GM10266 (cell line): ENCODE data around the gene C1orf226.

Experiments used
- DNase-seq: peaks from one replicate; pipeline ENCODE4 v3.0.0; 2012; ENCODE audit errors: extremely low spot score
- TF ChIP-seq, protein P1 (sequence below): IDR thresholded peaks from 2 replicates; pipeline ENCODE4 v1.5.1; 2012; ENCODE audit warnings: mild to moderate bottlenecking, low read depth; ENCODE audit not compliant: control insufficient read depth, insufficient read depth; ENCODE audit errors: missing control alignments

Gene C1orf226

DNA sequence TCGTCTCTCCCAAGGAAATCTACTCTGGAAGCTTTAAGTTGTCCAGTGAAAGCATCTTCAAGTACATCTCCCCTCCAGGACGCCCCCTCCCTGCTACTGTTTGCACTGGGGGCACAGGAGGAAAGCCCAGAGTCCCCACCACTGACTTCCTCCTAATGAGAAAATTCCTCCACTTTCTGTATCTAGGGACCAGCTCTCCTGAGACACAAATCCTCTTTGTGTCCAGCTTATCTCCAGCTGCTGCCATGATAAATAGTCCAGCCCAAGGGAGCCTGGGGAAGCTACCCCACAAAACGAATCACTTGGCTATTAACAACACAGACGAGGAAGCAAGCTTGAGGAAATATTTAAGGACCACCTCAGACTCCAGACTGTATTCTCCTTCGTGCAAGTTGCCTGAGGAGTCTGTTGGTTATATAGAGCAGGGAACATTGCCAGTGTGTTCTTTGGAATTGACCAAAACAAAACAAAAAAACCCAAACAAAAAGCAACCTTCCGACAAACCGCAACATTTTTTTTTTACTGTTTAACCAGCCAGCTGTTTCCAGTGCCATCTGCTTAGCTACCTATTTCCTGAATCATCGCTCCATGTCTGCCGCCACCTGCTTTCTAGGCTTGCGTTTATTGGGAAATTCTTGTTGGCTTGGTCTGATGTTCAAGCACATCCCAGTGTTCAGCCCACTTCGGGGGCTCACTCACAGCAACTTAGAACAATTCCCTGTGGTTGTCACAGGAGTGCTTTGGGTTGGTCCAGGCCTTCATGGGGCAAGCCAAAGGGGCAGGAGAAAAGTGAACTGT is 7.7 kb downstream of the C1orf226 start:
- TF ChIP-seq, protein P1, sequence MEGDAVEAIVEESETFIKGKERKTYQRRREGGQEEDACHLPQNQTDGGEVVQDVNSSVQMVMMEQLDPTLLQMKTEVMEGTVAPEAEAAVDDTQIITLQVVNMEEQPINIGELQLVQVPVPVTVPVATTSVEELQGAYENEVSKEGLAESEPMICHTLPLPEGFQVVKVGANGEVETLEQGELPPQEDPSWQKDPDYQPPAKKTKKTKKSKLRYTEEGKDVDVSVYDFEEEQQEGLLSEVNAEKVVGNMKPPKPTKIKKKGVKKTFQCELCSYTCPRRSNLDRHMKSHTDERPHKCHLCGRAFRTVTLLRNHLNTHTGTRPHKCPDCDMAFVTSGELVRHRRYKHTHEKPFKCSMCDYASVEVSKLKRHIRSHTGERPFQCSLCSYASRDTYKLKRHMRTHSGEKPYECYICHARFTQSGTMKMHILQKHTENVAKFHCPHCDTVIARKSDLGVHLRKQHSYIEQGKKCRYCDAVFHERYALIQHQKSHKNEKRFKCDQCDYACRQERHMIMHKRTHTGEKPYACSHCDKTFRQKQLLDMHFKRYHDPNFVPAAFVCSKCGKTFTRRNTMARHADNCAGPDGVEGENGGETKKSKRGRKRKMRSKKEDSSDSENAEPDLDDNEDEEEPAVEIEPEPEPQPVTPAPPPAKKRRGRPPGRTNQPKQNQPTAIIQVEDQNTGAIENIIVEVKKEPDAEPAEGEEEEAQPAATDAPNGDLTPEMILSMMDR = no peak
- DNase-seq = no peak

DNA sequence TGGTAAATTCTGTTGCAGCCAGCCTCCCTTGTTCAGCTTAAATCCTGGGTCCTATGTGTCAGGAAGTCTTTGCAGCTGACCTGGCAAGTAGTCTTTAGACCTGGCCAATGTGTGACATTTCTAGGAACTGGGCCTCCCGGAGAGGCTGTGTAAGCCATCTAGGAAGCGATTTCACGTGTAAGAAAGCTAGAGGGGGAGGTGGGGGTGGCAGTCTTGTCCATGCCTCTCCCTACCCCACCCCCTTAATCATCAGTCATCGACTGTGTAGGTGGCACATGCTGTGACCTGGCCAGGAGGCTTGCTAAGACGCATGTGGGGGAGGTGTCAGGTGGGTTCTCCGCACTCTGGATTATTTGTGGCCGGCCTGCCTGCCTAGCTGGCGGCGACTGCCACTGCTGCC is 8.4 kb downstream of the C1orf226 start:
- no peak for DNase-seq
- TF ChIP-seq, protein P1 = no peak

DNA sequence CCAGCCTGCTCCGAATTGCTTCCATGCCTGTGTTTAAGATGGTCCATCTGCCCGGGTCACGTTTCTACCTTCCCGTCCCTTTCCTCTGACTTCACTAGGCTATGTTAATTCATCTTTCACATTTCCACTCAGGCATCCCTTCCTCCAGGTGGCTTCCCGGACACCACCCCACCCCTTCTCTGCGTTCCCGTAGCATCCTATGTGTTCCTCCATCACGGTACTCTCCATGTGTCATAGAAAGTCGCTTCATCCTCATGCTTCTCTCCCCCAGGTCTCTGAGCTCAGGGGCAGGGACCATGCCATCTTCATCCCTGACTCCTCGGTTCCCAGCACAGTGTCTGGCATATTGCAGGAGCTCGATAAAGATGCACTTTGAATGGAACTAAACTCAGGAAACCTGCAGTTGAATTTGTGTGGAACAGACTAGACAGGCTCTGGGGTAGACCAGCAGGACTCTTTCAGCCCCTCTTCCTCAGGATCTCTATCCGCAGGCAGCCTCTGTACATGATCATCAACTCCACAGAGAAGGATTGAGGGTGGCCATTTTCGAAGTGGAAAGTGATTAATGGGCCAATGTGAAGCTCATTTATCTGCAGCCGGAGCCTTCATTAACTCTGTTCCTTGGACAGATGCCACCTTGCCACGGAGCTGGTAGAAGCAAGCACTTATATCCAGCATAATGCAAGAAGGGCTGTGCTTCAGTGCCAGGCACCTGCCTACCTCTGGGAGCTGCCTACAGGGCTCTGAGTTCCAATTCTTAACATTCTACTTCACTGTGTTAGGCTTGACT is 9.1 kb downstream of the C1orf226 start:
- no peak for DNase-seq
- TF ChIP-seq, protein P1 = no peak

DNA sequence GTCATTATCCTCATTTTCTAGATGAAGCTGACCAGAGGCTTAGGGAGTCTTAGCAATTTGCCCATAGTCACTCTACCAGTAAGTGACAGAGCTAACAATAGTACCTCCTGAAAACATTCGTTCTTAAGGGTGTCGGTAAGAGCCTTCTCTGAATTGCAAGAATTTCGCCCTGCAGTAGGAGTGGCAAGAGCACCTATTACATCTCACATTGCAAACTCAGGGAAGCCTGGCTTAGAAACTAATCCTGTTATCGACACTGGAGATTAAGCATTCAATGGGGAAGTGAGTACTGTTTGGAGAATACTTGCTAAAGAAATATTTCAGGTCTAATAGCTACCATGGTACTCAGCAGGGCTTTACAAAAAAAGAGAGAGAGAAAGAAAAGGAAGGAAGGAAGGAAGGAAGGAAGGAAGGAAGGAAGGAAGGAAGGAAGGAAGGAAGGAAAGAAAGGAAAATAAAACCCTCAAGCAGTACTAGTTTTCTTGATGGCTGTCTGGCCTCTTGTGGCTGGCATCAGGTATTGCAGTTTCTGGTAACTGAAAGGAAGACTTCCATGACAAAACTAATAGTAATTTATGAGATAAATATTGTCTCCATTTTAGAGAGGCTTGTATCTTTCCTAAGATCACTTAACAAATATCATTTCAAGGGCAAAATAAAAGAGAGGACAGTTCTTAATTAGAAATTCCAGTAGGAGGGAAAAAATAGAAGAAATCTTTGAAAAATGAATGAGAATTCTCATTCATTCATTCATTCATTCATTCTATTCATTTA is 10.4 kb downstream of the C1orf226 start:
- DNase-seq = peak; percentile 54

DNA sequence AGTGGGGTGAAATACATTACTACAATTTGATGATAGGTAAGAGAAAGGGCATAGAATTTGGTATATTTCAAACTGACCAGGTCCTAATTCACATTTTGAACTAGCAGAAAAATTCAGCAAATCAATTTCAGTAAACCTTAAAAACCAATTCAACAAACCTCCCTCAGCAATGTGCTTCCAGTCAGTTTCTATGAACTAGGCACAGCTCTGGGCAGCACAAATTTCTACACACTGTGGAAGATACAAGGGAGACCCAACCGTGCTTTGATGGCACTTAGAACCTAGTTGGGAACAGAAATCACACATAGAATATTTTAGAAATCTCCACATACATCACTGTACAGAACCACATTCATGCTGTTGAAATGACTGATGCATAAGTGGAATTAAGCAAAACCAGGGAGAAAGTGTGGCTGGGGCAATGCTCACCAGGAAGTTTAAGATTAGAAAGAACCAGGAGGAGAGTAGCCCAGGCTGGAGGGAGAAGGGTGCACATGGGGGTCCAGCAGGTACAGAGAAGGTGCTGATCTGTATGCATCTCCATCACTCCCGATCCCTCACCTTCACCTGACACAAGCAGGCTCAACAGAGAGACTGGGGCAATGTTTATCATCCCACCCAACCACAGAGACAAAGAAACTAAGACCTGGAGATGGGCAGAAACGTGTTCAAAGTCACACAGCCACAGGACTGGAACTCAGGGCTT is 14.8 kb downstream of the C1orf226 start:
- TF ChIP-seq, protein P1 = no peak
- DNase-seq = no peak

More for the DNA sequence above, 10.4 kb downstream of the C1orf226 start:
- TF ChIP-seq, protein P1 = peak; percentile 68

DNA sequence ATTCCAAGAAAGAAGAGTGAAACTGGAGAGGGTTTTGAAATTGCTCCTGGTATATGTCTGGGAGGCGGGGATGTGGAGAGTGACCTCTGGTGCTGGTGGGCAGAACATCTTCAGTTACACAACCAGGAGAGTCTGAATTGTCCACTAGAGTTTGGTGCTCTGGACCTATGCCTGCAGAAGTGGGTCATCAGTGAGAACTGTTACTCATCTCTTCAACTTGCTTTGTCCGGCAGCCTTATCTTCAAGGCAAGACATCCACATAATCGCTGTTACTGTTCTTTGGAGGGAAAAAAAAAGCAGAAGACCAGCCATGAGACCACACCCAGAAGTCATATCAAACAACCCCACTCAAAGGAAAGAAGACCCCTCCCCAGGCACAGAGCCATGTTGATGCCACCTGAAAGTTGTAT is 15.5 kb downstream of the C1orf226 start:
- TF ChIP-seq, protein P1 = no peak
- no peak for DNase-seq
